GM21529 (cell line): Measurements from ENCODE around the gene ZNF740.
"Not testable (repeated sequence)": the region's sequence is repeated elsewhere in the genome, so short reads cannot be mapped to it uniquely, and the experiment has no call there.

ENCODE experiments used
- ATAC-seq: cut with Tn5 transposase; IDR thresholded peaks from one replicate; pipeline ENCODE4 v1.9.1; 2021; ENCODE audit not compliant: unreplicated experiment

ZNF740 gene

GRCh38 chr12:53193985-53194716 is 13.6 kb downstream of the ZNF740 start:
- ATAC-seq, result no peak

GRCh38 chr12:53194973-53195372 is 14.5 kb downstream of the ZNF740 start:
- no peak for ATAC-seq

- no peak for ATAC-seq
Measured at GRCh38 chr12:53195516-53196420, 15.2 kb downstream of the ZNF740 start.

- ATAC-seq, result no peak
Measured at GRCh38 chr12:53196486-53196885, 16.0 kb downstream of the ZNF740 start.

- ATAC-seq, result no peak
Measured at GRCh38 chr12:53197011-53197640, 16.6 kb downstream of the ZNF740 start.

- no peak for ATAC-seq
Measured at GRCh38 chr12:53198486-53199110, 18.1 kb downstream of the ZNF740 start.

- no peak for ATAC-seq
Measured at GRCh38 chr12:53199700-53200099, 19.2 kb downstream of the ZNF740 start.

GRCh38 chr12:53200107-53200457 is 19.6 kb downstream of the ZNF740 start:
- peak; percentile 13 for ATAC-seq

- peak; percentile 54 for ATAC-seq
Measured at GRCh38 chr12:53200458-53201176, 20.1 kb downstream of the ZNF740 start.

- ATAC-seq, result no peak
Measured at GRCh38 chr12:53201177-53201541, 20.6 kb downstream of the ZNF740 start.

- no peak for ATAC-seq
Measured at GRCh38 chr12:53201639-53202038, 21.1 kb downstream of the ZNF740 start.

GRCh38 chr12:53202316-53202715 is 21.8 kb downstream of the ZNF740 start:
- not testable (repeated sequence) for ATAC-seq

GRCh38 chr12:53204351-53204750 is 23.8 kb downstream of the ZNF740 start:
- ATAC-seq, result no peak

- ATAC-seq, result peak; percentile 71
Measured at GRCh38 chr12:53205747-53206419, 25.4 kb downstream of the ZNF740 start.

- ATAC-seq, result peak; percentile 46
Measured at GRCh38 chr12:53207042-53207441, 26.5 kb downstream of the ZNF740 start, which contains the start of gene ITGB7. ITGB7 (minus strand) TSS chr12:53207251; CDS start chr12:53200443, 6,808 bp downstream.

GRCh38 chr12:53208435-53208834 is 27.9 kb downstream of the ZNF740 start:
- no peak for ATAC-seq

- peak; percentile 40 for ATAC-seq
Measured at GRCh38 chr12:53208877-53209463, 28.4 kb downstream of the ZNF740 start.

GRCh38 chr12:53210843-53211242 is 30.3 kb downstream of the ZNF740 start:
- ATAC-seq, result no peak
